Measurements from ENCODE around the gene SMAD3. TPM values are rescaled to one million over a fixed set of nuclear protein-coding genes. Genes with fewer than 3 reads are reported as not detected.
A peak's percentile ranks its signal among the peaks of the same experiment; 100 is the strongest.

The SMAD3 gene
- total and polyA plus RNA-seq, 2 experiments from 2014 or later = 30.8 to 34.0 TPM

- Histone ChIP-seq H3K27me3 (replicated peaks; ENCODE audit: insufficient read depth) (no peaks in the 10 kb centered on the region), H3K79me2 (ENCODE audit: insufficient read depth) (peaks cover 95% of the 10 kb centered on the region), H2AFZ (no peak overlapping the region), H3K4me3 (no peak overlapping the region), H3K9ac (no peak overlapping the region), H4K20me1 (ENCODE audit: insufficient read depth) (no peaks in the 10 kb centered on the region), H3K36me3 (ENCODE audit: low read depth) (no peaks in the 10 kb centered on the region), H3K4me1 (ENCODE audit: insufficient read depth) (peaks cover 73% of the 10 kb centered on the region), H3K9me3 (ENCODE audit: low read depth) (no peaks in the 10 kb centered on the region), H3K9me2 (ENCODE audit: insufficient read depth) (no peaks in the 10 kb centered on the region), H3K27ac (no peak overlapping the region), H3F3A (ENCODE audit: insufficient read depth) (peaks cover 53% of the 10 kb centered on the region), H3K4me2 (ENCODE audit: unreplicated experiment) (no peak overlapping the region)
- no peak for DNase-seq
- in situ Hi-C loops (cut with MboI) = no loop called here
- 91 to 95% methylated on average over 3 of the region's 3 CpGs for WGBS, 2 experiments (ENCODE audit: low coverage in 1 of 2, low lambda C conversion rate in 2 of 2, missing lambda C conversion rate in 2 of 2)
- TF ChIP-seq EZH2 (IDR thresholded peaks at IDR 0.05; ENCODE audit: insufficient read depth, poor library complexity, severe bottlenecking) (no peak), EZH2phosphoT487 (IDR thresholded peaks at IDR 0.05; ENCODE audit: insufficient read depth, low read depth) (no peak)
These were observed 66.9 kb downstream of the SMAD3 start for GRCh38 chr15:67132276-67132675.

- Histone ChIP-seq H3K4me2 (ENCODE audit: unreplicated experiment) (no peak overlapping the region), H3K9me2 (ENCODE audit: insufficient read depth) (no peaks in the 10 kb centered on the region), H4K20me1 (ENCODE audit: insufficient read depth) (no peaks in the 10 kb centered on the region), H3K27ac (no peak overlapping the region), H3K79me2 (ENCODE audit: insufficient read depth) (peaks cover 99% of the 10 kb centered on the region), H3K9me3 (ENCODE audit: low read depth) (no peaks in the 10 kb centered on the region), H3K4me3 (no peak overlapping the region), H3K27me3 (replicated peaks; ENCODE audit: insufficient read depth) (no peaks in the 10 kb centered on the region), H2AFZ (no peak overlapping the region), H3K4me1 (ENCODE audit: insufficient read depth) (peaks cover 74% of the 10 kb centered on the region), H3K9ac (no peak overlapping the region), H3F3A (ENCODE audit: insufficient read depth) (peaks cover 48% of the 10 kb centered on the region), H3K36me3 (ENCODE audit: low read depth) (no peaks in the 10 kb centered on the region)
- in situ Hi-C loops (cut with MboI) = no loop called here
- DNase-seq = no peak
- TF ChIP-seq EZH2phosphoT487 (IDR thresholded peaks at IDR 0.05; ENCODE audit: insufficient read depth, low read depth) (no peak), EZH2 (IDR thresholded peaks at IDR 0.05; ENCODE audit: insufficient read depth, poor library complexity, severe bottlenecking) (no peak)
- WGBS, 2 experiments (ENCODE audit: low coverage in 1 of 2, low lambda C conversion rate in 2 of 2, missing lambda C conversion rate in 2 of 2) = 96 to 98% methylated on average over 4 of the region's 4 CpGs
These were observed 67.6 kb downstream of the SMAD3 start for GRCh38 chr15:67133026-67133425.

- TF ChIP-seq EZH2 (IDR thresholded peaks at IDR 0.05; ENCODE audit: insufficient read depth, poor library complexity, severe bottlenecking) (no peak), EZH2phosphoT487 (IDR thresholded peaks at IDR 0.05; ENCODE audit: insufficient read depth, low read depth) (no peak)
- in situ Hi-C loops (cut with MboI) = no loop called here
These were observed 68.3 kb downstream of the SMAD3 start for GRCh38 chr15:67133738-67134066.

GRCh38 chr15:67134067-67134838 lies 68.9 kb downstream of the SMAD3 start:
- Histone ChIP-seq H3K27ac (peak overlapping the region; percentile 54), H3K9me3 (ENCODE audit: low read depth) (no peaks in the 10 kb centered on the region), H3K4me3 (no peak overlapping the region), H3F3A (ENCODE audit: insufficient read depth) (peaks cover 37% of the 10 kb centered on the region; the same call in 1 of the 2 replicates), H3K4me1 (ENCODE audit: insufficient read depth) (peaks cover 75% of the 10 kb centered on the region), H3K36me3 (ENCODE audit: low read depth) (no peaks in the 10 kb centered on the region), H2AFZ (no peak overlapping the region), H4K20me1 (ENCODE audit: insufficient read depth) (no peaks in the 10 kb centered on the region), H3K79me2 (ENCODE audit: insufficient read depth) (peaks cover 100% of the 10 kb centered on the region), H3K9ac (peak overlapping the region; percentile 58), H3K9me2 (ENCODE audit: insufficient read depth) (no peaks in the 10 kb centered on the region), H3K27me3 (replicated peaks; ENCODE audit: insufficient read depth) (no peaks in the 10 kb centered on the region), H3K4me2 (ENCODE audit: unreplicated experiment) (peak overlapping the region; percentile 25)
- no peak for TF ChIP-seq EZH2phosphoT487 (IDR thresholded peaks at IDR 0.05; ENCODE audit: insufficient read depth, low read depth)
- no peak for TF ChIP-seq EZH2 (IDR thresholded peaks at IDR 0.05; ENCODE audit: insufficient read depth, poor library complexity, severe bottlenecking)
- WGBS, 2 experiments (ENCODE audit: low coverage in 1 of 2, low lambda C conversion rate in 2 of 2, missing lambda C conversion rate in 2 of 2) = 52 to 53% methylated on average over 13 of the region's 13 CpGs
- peak; percentile 57 for DNase-seq
- in situ Hi-C loops (cut with MboI) = no loop called here

More at GRCh38 chr15:67133738-67134066, 68.3 kb downstream of the SMAD3 start:
- no peaks in the 10 kb centered on the region for H3K36me3 ChIP-seq (ENCODE audit: low read depth)
- H3K4me1 ChIP-seq (ENCODE audit: insufficient read depth) = peaks cover 74% of the 10 kb centered on the region
- H3K27me3 ChIP-seq (replicated peaks; ENCODE audit: insufficient read depth) = no peaks in the 10 kb centered on the region
- DNase-seq = no peak
- H3K9me3 ChIP-seq (ENCODE audit: low read depth) = no peaks in the 10 kb centered on the region
- H3K9me2 ChIP-seq (ENCODE audit: insufficient read depth) = no peaks in the 10 kb centered on the region
- WGBS, 2 experiments (ENCODE audit: low coverage in 1 of 2, low lambda C conversion rate in 2 of 2, missing lambda C conversion rate in 2 of 2) = 45 to 55% methylated on average over 3 of the region's 3 CpGs
- H3K9ac ChIP-seq = peak overlapping the region; percentile 58
- peak overlapping the region; percentile 54 for H3K27ac ChIP-seq
- H3K79me2 ChIP-seq (ENCODE audit: insufficient read depth) = peaks cover 100% of the 10 kb centered on the region
- H4K20me1 ChIP-seq (ENCODE audit: insufficient read depth) = no peaks in the 10 kb centered on the region
- H2AFZ ChIP-seq = no peak overlapping the region
- peak overlapping the region; percentile 25 for H3K4me2 ChIP-seq (ENCODE audit: unreplicated experiment)
- peaks cover 42% of the 10 kb centered on the region for H3F3A ChIP-seq (ENCODE audit: insufficient read depth)
- no peak overlapping the region for H3K4me3 ChIP-seq
